ENCODE results near the gene CLDN9. TPM values are rescaled to one million over a fixed set of nuclear protein-coding genes. Genes with fewer than 3 reads are reported as not detected.

The CLDN9 gene
- total RNA-seq, 2 donors from 2014 or later: 0.14 TPM; not detected in 1

Other genes starting within 250 kb of the CLDN9 start
- gene ELOB, start 235.6 kb upstream of the CLDN9 start, total RNA-seq: 100 to 1,000 TPM; 158 to 208 TPM
- under 1 TPM in 1 of 2 donors, not detected in 1; 0.46 TPM for gene PRSS33, start 225.4 kb upstream of the CLDN9 start, total RNA-seq
- under 1 TPM in 1 of 2 donors, not detected in 1; 0.29 TPM for gene PRSS41, start 214.5 kb upstream of the CLDN9 start, total RNA-seq
- gene PRSS21, start 195.7 kb upstream of the CLDN9 start, total RNA-seq: 10 to 100 TPM in 1 of 2 donors, 1 to 10 TPM in 1; 2.4 to 10.3 TPM
- 1 to 10 TPM; 3.9 to 8.5 TPM for gene ZG16B, start 182.6 kb upstream of the CLDN9 start, total RNA-seq
- gene PRSS22, start 154.8 kb upstream of the CLDN9 start, total RNA-seq: 1 to 10 TPM in 1 of 2 donors, not detected in 1; 1.1 TPM
- gene FLYWCH2, start 129.7 kb upstream of the CLDN9 start, total RNA-seq: 10 to 100 TPM; 26.4 to 29.1 TPM
- 10 to 100 TPM; 68.5 to 76.4 TPM for gene FLYWCH1, start 101.0 kb upstream of the CLDN9 start, total RNA-seq
- under 1 TPM; 0.12 TPM for gene KREMEN2, start 48.6 kb upstream of the CLDN9 start, total RNA-seq
- gene PAQR4, start 43.6 kb upstream of the CLDN9 start, total RNA-seq: 10 to 100 TPM; 31.9 to 40.0 TPM
- gene PKMYT1, start 32.5 kb upstream of the CLDN9 start, total RNA-seq: 100 to 1,000 TPM in 1 of 2 donors, 10 to 100 TPM in 1; 96.1 to 112 TPM
- gene CLDN6, start 5.3 kb downstream of the CLDN9 start, total RNA-seq: not detected
- gene TNFRSF12A, start 7.4 kb downstream of the CLDN9 start, total RNA-seq: 1 to 10 TPM; 3.9 to 4.0 TPM
- gene HCFC1R1, start 11.0 kb downstream of the CLDN9 start, total RNA-seq: 10 to 100 TPM; 27.6 to 32.8 TPM
- 10 to 100 TPM; 49.1 to 50.9 TPM for gene THOC6, start 11.1 kb downstream of the CLDN9 start, total RNA-seq
- gene BICDL2, start 24.0 kb downstream of the CLDN9 start, total RNA-seq: under 1 TPM in 1 of 2 donors, not detected in 1; 0.30 TPM
- 1 to 10 TPM; 2.3 to 5.2 TPM for gene MMP25, start 33.6 kb downstream of the CLDN9 start, total RNA-seq
- gene IL32, start 52.7 kb downstream of the CLDN9 start, total RNA-seq: 1,000 to 10,000 TPM; 1,427 to 2,251 TPM
- gene ZSCAN10, start 86.4 kb downstream of the CLDN9 start, total RNA-seq: under 1 TPM; 0.28 to 0.48 TPM
- gene ZNF205, start 99.7 kb downstream of the CLDN9 start, total RNA-seq: under 1 TPM; 0.12 to 0.28 TPM
- gene ZNF213, start 122.1 kb downstream of the CLDN9 start, total RNA-seq: 10 to 100 TPM; 12.2 to 16.3 TPM
- under 1 TPM in 1 of 2 donors, not detected in 1; 0.35 TPM for gene OR1F1, start 175.3 kb downstream of the CLDN9 start, total RNA-seq
- gene ZNF200, start 222.2 kb downstream of the CLDN9 start, total RNA-seq: 10 to 100 TPM; 14.8 to 15.5 TPM
- under 1 TPM; 0.14 to 0.21 TPM for gene MEFV, start 243.7 kb downstream of the CLDN9 start, total RNA-seq